ENCODE results near the gene GRK5.

GRCh38 chr10:119177708-119178371 is 29.5 kb upstream of the GRK5 start:
- TF ChIP-seq STAG1 (CRISPR knock-in tag; IDR thresholded peaks at IDR 0.05; ENCODE audit: borderline replicate concordance): no peak
- TF ChIP-seq IRF1 (CRISPR knock-in tag; IDR thresholded peaks at IDR 0.05; ENCODE audit: borderline replicate concordance): no peak
- no peak for TF ChIP-seq CTCF (IDR thresholded peaks at IDR 0.05 in 2 of 3, conservative IDR thresholded peaks at IDR 0.05 in 1 of 3; ENCODE audit: insufficient read depth in 2 of 3, low read depth in 1 of 3, low read length in 3 of 3)
- TF ChIP-seq MAX (CRISPR knock-in tag; IDR thresholded peaks at IDR 0.05): no peak
- TF ChIP-seq KAT8 (IDR thresholded peaks at IDR 0.05; ENCODE audit: low read depth): no peak
- no peak for TF ChIP-seq ZBTB34 (CRISPR knock-in tag; IDR thresholded peaks at IDR 0.05)

Measured in K562 (cell line).